Neural cell (in vitro differentiated cells): ENCODE data around the gene PDE10A. TPM values are rescaled to one million over a fixed set of nuclear protein-coding genes. Genes with fewer than 3 reads are reported as not detected.

Experiments
- H2AFZ ChIP-seq: fragments of 200-600, 300-800 bp; sonication (generic), shearing (Covaris generic); 2 replicates; pipeline ENCODE4 v1.6.0; 2014; ENCODE audit warnings: low read depth, mild to moderate bottlenecking, antibody characterized with exemption, low read length, moderate library complexity
- H3F3A ChIP-seq: fragments of 200-600 bp; shearing (Covaris generic); 2 replicates; pipeline ENCODE4 v1.6.1; 2016; ENCODE audit warnings: mild to moderate bottlenecking, moderate library complexity, mixed read lengths, antibody characterized with exemption, low read length; ENCODE audit not compliant: insufficient read depth, poor library complexity, severe bottlenecking
- H3K27ac ChIP-seq: fragments of 200-600, 300-800 bp; sonication (generic), shearing (Covaris generic); 2 replicates; pipeline ENCODE4 v1.5.1; 2014; ENCODE audit warnings: mild to moderate bottlenecking, low read length, moderate library complexity
- H3K27me3 ChIP-seq: fragments of 300-800, 200-600 bp; sonication (generic), shearing (Covaris generic); 2 replicates; pipeline ENCODE4 v1.6.0; 2014; ENCODE audit warnings: mild to moderate bottlenecking, low read depth, low read length, moderate library complexity; ENCODE audit not compliant: insufficient read depth
- H3K36me3 ChIP-seq: fragments of 300-800, 200-600 bp; sonication (generic), shearing (Covaris generic); 2 replicates; pipeline ENCODE4 v1.5.1; 2014; ENCODE audit warnings: mild to moderate bottlenecking, antibody characterized with exemption, low read length, moderate library complexity; ENCODE audit not compliant: insufficient read depth
- H3K4me2 ChIP-seq: fragments of 300-800, 200-600 bp; sonication (generic), shearing (Covaris generic); 2 replicates; pipeline ENCODE4 v1.6.0; 2014; ENCODE audit warnings: mild to moderate bottlenecking, low read length
- H3K4me3 ChIP-seq: fragments of 300-800, 200-600 bp; sonication (generic), shearing (Covaris generic); 2 replicates; pipeline ENCODE4 v1.5.1; 2014; ENCODE audit warnings: mild to moderate bottlenecking, low read length, moderate library complexity
- H3K79me2 ChIP-seq: fragments of 200-600 bp; shearing (Covaris generic); replicated peaks from 2 replicates; pipeline ENCODE4 v1.6.0; 2014; ENCODE audit warnings: mild to moderate bottlenecking, low read length, moderate library complexity; ENCODE audit not compliant: insufficient read depth
- H3K9ac ChIP-seq: fragments of 300-800, 200-600 bp; sonication (generic), shearing (Covaris generic); 2 replicates; pipeline ENCODE4 v1.6.1; 2016; ENCODE audit warnings: mild to moderate bottlenecking, low read length, mixed read lengths
- H3K9me2 ChIP-seq: fragments of 200-600 bp; shearing (Covaris generic); 2 replicates; pipeline ENCODE4 v1.6.1; 2016; ENCODE audit warnings: mild to moderate bottlenecking, low read length, mixed read lengths; ENCODE audit not compliant: insufficient read depth
- H3K9me3 ChIP-seq: fragments of 200-600, 300-800 bp; sonication (generic), shearing (Covaris generic); 2 replicates; pipeline ENCODE4 v1.6.1; 2016; ENCODE audit warnings: mild to moderate bottlenecking, mixed run types, low read length, moderate library complexity, mixed read lengths
- H4K20me1 ChIP-seq: fragments of 200-600 bp; shearing (Covaris generic); 2 replicates; pipeline ENCODE4 v1.6.1; 2016; ENCODE audit warnings: mild to moderate bottlenecking, mixed run types; ENCODE audit not compliant: insufficient read depth
- EP300 ChIP-seq: fragments of 450-650 bp; conservative IDR thresholded peaks from 2 replicates; pipeline ENCODE4 v1.6.1; 2014; ENCODE audit warnings: antibody characterized with exemption, mild to moderate bottlenecking, moderate library complexity; ENCODE audit not compliant: poor library complexity, severe bottlenecking
- EZH2 ChIP-seq: fragments of 200-600, 300-800 bp; shearing (Covaris generic), sonication (generic); IDR thresholded peaks from 2 replicates; pipeline ENCODE4 v1.6.1; 2014; ENCODE audit warnings: antibody characterized with exemption, low read length, borderline replicate concordance, mild to moderate bottlenecking; ENCODE audit not compliant: insufficient read depth, poor library complexity, severe bottlenecking
- RAD21 ChIP-seq: fragments of 450-650 bp; conservative IDR thresholded peaks from 2 replicates; pipeline ENCODE4 v1.6.1; 2014; ENCODE audit warnings: antibody characterized with exemption, mild to moderate bottlenecking, moderate library complexity
- SMC3 ChIP-seq: fragments of 450-650 bp; conservative IDR thresholded peaks from 2 replicates; pipeline ENCODE4 v1.6.1; 2014; ENCODE audit warnings: antibody characterized with exemption, mild to moderate bottlenecking, moderate library complexity; ENCODE audit not compliant: poor library complexity
- TAF1 ChIP-seq: IDR thresholded peaks from 2 replicates; pipeline ENCODE4 v1.6.1; 2012; ENCODE audit warnings: low read depth
- polyA plus RNA-seq: library from polyadenylated mRNA; depleted of rRNA; stranded (reverse); fragments of >200 nt; gene quantifications from 2 replicates; pipeline ENCODE4 v1.2.3, GENCODE V29; 2014
- TF ChIP-seq, protein P1 (sequence below): IDR thresholded peaks from 2 replicates; pipeline ENCODE4 v1.6.1; 2012; ENCODE audit warnings: borderline replicate concordance
- TF ChIP-seq, protein P2 (sequence below): fragments of 450-650 bp; IDR thresholded peaks from 2 replicates; pipeline ENCODE4 v1.5.1; 2014; ENCODE audit warnings: antibody characterized with exemption, mild to moderate bottlenecking, moderate library complexity; ENCODE audit not compliant: poor library complexity, severe bottlenecking

PDE10A gene
- polyA plus RNA-seq, 1 donor from 2014 or later = 52.4 TPM

- Histone ChIP-seq H3K79me2 (no peaks in the 10 kb centered on the region), H3K9ac (no peak overlapping the region)
Observed at GRCh38 chr6:165692106-165692653, 29.1 kb upstream of the PDE10A start.

GRCh38 chr6:165689699-165690098, 26.7 kb upstream of the PDE10A start:
- TF ChIP-seq, protein P1, sequence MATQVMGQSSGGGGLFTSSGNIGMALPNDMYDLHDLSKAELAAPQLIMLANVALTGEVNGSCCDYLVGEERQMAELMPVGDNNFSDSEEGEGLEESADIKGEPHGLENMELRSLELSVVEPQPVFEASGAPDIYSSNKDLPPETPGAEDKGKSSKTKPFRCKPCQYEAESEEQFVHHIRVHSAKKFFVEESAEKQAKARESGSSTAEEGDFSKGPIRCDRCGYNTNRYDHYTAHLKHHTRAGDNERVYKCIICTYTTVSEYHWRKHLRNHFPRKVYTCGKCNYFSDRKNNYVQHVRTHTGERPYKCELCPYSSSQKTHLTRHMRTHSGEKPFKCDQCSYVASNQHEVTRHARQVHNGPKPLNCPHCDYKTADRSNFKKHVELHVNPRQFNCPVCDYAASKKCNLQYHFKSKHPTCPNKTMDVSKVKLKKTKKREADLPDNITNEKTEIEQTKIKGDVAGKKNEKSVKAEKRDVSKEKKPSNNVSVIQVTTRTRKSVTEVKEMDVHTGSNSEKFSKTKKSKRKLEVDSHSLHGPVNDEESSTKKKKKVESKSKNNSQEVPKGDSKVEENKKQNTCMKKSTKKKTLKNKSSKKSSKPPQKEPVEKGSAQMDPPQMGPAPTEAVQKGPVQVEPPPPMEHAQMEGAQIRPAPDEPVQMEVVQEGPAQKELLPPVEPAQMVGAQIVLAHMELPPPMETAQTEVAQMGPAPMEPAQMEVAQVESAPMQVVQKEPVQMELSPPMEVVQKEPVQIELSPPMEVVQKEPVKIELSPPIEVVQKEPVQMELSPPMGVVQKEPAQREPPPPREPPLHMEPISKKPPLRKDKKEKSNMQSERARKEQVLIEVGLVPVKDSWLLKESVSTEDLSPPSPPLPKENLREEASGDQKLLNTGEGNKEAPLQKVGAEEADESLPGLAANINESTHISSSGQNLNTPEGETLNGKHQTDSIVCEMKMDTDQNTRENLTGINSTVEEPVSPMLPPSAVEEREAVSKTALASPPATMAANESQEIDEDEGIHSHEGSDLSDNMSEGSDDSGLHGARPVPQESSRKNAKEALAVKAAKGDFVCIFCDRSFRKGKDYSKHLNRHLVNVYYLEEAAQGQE = no peak
- TF ChIP-seq EP300 (no peak), RAD21 (no peak), EZH2 (no peak), SMC3 (no peak)
- TF ChIP-seq, protein P2, sequence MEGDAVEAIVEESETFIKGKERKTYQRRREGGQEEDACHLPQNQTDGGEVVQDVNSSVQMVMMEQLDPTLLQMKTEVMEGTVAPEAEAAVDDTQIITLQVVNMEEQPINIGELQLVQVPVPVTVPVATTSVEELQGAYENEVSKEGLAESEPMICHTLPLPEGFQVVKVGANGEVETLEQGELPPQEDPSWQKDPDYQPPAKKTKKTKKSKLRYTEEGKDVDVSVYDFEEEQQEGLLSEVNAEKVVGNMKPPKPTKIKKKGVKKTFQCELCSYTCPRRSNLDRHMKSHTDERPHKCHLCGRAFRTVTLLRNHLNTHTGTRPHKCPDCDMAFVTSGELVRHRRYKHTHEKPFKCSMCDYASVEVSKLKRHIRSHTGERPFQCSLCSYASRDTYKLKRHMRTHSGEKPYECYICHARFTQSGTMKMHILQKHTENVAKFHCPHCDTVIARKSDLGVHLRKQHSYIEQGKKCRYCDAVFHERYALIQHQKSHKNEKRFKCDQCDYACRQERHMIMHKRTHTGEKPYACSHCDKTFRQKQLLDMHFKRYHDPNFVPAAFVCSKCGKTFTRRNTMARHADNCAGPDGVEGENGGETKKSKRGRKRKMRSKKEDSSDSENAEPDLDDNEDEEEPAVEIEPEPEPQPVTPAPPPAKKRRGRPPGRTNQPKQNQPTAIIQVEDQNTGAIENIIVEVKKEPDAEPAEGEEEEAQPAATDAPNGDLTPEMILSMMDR = no peak
- Histone ChIP-seq H3K27ac (no peak overlapping the region), H3K9ac (no peak overlapping the region), H2AFZ (no peak overlapping the region), H3K79me2 (no peaks in the 10 kb centered on the region), H3K36me3 (no peaks in the 10 kb centered on the region), H4K20me1 (no peaks in the 10 kb centered on the region), H3K4me3 (no peak overlapping the region), H3K4me2 (no peak overlapping the region), H3F3A (no peaks in the 10 kb centered on the region), H3K9me2 (no peaks in the 10 kb centered on the region), H3K27me3 (no peaks in the 10 kb centered on the region), H3K9me3 (no peaks in the 10 kb centered on the region)

More at GRCh38 chr6:165692106-165692653, 29.1 kb upstream of the PDE10A start:
- no peaks in the 10 kb centered on the region for H4K20me1 ChIP-seq
- H3K27ac ChIP-seq = no peak overlapping the region
- H3K4me2 ChIP-seq = no peak overlapping the region
- no peaks in the 10 kb centered on the region for H3F3A ChIP-seq
- no peaks in the 10 kb centered on the region for H3K9me3 ChIP-seq
- H2AFZ ChIP-seq = no peak overlapping the region
- no peaks in the 10 kb centered on the region for H3K9me2 ChIP-seq
- TF ChIP-seq, protein P1 = no peak
- TF ChIP-seq EP300 (no peak), EZH2 (no peak), TAF1 (no peak), SMC3 (no peak), RAD21 (no peak)
- TF ChIP-seq, protein P2 = no peak
- H3K36me3 ChIP-seq = no peaks in the 10 kb centered on the region
- H3K4me3 ChIP-seq = no peak overlapping the region
- no peaks in the 10 kb centered on the region for H3K27me3 ChIP-seq
